ENCODE results near the gene DFFB.
A peak's percentile ranks its signal among the peaks of the same experiment; 100 is the strongest.

Gene DFFB

DNA sequence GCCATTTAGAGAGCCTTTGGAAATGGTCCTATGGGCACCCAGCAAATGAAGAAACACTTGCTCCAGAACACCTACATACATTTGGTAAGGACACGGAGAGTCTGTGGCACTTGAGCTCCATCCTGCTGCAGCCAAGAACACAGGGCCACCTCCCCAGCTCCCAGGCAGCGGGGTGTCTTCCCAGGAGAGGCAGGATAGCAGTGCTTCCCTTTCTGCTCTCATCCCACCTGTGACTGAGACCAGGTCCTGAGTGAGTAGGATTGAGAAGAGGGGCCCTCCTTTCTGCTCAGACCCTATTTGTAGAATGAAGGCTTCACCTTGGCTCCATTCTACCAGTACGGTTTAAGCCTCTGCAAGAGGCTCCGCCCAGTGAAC is 38.7 kb downstream of the DFFB start:
- DNase-seq (ENCODE audit: low read depth, low spot score), result no peak

DNA sequence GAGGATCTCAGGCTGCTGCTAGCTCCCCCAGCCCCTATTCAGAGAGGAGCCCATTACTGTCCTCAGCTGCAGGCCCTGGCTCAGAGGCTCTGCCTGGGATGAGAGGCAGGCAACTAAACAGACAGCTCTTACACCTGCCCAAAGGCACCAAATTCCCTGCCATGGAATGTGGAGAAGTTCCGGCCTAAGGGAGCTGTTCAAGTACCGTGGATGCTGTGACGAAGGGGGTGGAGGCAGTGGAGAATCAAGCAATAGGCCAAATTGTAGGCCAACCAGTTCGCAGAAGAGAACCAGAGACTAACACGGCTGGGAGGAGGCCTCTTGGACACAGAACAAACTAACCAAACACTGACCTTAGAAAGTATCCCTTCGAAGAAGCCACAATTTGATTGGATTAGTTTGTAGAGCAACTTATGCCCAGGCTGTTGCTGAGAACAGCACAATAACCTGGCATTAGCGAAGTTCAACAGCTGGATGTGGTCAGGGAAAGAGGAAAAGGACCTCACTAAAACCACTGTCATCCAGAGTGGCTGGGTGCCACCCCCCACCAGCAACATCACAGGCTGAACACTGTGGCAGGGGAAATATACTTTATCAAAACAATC is 39.2 kb downstream of the DFFB start:
- no peak for DNase-seq (ENCODE audit: low read depth, low spot score)

DNA sequence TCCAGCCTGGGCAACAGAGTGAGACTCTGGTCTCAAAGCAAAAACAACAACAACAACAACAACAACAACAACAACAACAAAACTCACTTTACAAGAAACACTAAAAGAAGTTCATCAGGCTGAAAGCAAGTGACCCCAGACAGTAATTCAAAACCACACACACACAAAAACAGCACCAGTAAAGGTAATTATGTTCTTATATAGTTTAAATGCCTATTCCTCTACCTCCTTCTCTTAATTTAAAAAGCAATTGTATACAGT is 41.1 kb downstream of the DFFB start:
- no peak for DNase-seq (ENCODE audit: low read depth, low spot score)

GRCh38 chr1:3898994-3899753 is 41.9 kb downstream of the DFFB start:
- no peak for DNase-seq (ENCODE audit: low read depth, low spot score)

- DNase-seq (ENCODE audit: low read depth, low spot score), result no peak
Measured at GRCh38 chr1:3899754-3900149, 42.5 kb downstream of the DFFB start.

DNA sequence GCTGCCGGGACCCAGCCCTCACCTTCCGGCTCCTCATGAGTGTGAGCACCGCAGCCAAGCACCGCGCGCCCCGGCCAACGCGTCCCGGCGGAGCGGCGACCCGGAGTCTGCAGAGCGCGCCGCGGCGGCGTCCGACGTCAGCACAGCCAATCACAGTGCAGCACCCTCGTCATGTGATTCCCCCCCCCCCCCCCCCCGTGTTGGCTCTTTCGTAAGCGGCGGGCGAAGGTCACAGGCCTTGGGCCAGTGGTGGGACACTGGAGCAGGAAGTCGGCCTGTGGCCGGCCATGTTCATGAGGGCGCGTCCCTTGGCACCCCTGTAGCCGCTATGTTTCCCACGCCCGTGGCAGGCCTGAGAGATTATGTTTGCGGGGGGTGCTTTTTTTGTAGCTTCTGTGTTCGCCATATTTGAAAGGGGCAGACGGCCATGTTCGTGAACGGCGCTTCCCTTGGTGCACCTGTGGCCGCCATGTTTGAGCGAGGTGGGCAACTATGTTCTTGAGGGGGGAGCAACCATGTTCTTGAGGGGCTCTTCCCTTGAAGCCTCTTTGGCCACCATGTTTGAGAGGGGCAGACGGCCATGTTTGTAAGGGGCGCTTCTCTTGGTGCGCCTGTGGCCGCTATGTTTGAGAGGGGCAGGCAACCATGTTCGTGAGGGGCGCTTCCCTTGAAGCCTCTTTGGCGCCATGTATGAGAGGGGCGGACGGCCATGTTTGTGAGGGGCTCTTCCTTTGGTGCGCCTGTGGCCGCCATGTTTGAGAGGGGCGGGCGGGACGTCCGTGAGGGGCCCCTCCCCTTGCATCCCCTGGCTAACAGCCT is 43.1 kb downstream of the DFFB start, which contains the start of gene C1orf174:
Gene C1orf174, minus strand, starts transcription at position 123 of the 819 bp plus-strand sequence. Its CDS starts 86 bp downstream, at position 37.
- peak; percentile 86 for DNase-seq (ENCODE audit: low read depth, low spot score)

- DNase-seq (ENCODE audit: low read depth, low spot score), result peak; percentile 64
Measured at GRCh38 chr1:3900969-3901529, 43.8 kb downstream of the DFFB start.

DNA sequence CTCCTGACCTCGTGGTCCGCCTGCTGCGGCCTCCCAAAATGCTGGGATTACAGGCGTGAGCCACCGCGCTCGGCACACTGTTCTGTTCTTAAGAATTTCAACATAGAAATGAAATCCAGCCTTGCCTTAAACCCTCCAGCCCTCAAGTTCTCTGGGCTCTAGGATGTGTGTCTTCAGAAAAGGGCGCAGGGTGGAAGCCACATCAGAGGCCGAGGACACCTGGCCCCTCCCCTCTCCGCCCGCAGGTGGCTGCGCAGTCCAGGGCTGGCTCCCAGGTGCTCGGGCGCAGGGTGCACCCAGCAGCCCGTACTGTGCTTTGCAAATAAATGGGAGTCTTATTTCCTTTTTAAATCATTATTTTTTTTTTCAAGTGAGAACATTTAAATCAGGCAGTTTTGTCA is 44.8 kb downstream of the DFFB start:
- DNase-seq (ENCODE audit: low read depth, low spot score), result no peak

DNA sequence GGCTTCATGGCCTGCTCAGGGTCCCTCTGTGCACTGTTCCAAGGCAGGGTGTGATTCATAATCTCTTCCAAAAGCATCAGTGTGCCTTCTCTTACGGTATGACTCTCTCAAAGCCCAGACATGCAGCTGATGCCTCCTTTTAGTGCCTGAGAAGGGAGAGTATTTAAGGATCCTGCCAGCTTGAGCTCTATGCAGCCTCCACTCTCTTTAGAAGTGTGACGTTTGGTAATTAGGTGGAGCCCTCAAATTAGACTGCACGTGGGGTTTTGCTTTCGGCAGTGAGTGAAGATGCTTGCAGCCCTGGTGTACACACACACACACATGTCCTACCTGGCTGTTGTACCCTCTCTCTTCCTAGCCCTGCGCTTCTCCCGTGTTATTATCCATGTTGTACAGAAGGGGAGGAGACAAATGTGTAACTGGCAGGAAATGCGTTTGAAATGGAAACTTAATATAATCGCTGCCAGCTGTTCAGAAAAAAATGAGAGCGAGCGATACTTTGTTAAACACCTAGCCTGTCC is 45.4 kb downstream of the DFFB start:
- DNase-seq (ENCODE audit: low read depth, low spot score), result no peak

DNA sequence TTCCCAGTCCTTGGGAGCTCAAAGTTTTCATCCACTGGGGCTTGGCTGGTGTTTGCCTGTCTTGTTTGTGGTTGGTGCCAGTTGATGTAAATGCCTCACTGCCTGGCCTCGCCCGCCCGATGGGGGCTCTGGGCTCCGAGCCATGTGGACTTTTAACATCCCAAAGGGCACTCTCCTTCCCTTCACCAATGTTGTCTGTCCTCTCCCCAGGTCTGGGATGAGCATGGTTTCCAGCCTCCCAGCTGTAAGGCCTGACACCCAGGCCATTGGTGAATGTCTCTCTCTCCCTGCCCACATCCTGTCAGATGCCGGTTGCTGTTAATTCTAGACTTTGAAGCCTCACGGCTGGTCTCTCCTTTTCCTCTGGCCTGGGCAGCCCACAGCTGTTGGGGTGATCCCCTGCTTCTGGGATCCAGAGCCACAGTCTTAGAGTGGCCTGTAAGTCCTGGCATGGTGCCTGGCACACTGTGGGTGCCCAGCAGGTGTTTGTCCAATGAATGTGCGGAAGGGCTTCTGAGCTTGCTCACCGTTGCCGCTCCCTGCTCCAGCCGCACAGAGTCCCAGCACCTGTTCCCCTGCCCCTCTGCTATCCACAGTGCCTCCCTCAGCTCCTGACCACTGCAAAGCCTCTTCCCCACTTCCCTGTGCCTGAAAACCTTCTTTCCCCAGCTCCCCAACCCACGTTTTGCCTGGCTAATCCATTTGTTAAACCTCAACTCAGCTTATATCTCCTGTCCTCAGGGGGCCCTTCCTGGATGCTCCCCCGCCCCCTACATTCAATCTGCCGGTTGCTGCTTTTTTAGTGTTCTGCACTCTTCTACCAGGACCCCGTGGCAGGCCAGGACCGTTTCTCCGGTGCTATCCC is 46.1 kb downstream of the DFFB start:
- DNase-seq (ENCODE audit: low read depth, low spot score), result no peak

- no peak for DNase-seq (ENCODE audit: low read depth, low spot score)
Measured at GRCh38 chr1:3904006-3904842, 46.9 kb downstream of the DFFB start.

- DNase-seq (ENCODE audit: low read depth, low spot score), result no peak
Measured at GRCh38 chr1:3904843-3905185, 47.5 kb downstream of the DFFB start.

- DNase-seq (ENCODE audit: low read depth, low spot score), result no peak
Measured at GRCh38 chr1:3905266-3905952, 48.1 kb downstream of the DFFB start.

DNA sequence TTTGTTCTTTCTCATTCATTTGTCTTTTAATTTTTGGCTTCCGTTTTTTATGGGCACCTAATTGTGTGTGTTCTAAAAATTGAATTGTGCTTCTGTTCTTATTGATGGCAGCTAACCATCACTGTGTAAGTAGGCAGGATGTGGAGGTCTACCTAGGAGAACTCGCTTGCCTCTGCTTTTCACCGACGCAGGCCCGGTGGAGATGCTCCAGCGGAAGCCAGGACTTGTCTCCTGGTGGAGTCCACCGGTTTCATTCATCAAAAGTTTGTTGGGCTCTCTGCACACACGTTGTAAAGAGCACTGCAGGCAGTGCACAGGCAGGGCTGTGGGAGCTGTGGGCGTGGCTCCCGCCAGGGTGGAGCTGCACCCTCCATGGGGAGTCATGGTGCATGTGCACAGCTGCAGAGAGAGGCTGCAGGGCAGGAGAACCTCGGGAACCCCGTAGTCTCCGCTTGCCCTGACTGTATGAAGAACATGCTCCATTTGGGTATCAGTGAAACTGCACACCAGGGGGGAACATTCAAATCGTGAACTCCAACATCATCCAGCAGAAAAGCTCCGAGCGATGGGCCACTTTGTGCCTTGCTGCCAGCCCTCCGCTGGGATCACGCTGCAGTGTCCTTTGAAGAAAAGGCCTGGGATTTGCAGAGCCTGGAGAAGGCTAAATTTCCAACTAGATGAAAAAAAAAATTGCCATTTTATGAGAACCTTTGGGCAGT is 48.8 kb downstream of the DFFB start:
- DNase-seq (ENCODE audit: low read depth, low spot score), result no peak

DNA sequence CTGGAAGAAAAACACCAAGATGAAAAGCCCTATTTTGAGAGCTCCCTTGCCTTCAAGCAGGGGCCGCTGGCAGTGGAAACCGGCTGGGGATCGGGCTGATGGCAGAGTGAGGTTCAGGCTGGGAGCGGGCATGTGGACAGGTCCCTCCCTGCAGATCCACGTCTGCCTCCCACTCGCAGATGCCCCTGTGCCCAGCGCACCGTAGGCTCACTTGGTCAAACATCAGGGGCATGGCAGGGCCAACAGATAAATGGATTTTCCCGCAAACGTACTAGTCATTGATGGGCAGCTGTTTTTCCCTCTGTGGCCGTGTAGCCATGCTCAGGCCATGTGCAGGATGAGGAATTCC is 49.4 kb downstream of the DFFB start:
- DNase-seq (ENCODE audit: low read depth, low spot score), result no peak

GRCh38 chr1:3907031-3907534 is 49.8 kb downstream of the DFFB start:
- no peak for DNase-seq (ENCODE audit: low read depth, low spot score)

DNA sequence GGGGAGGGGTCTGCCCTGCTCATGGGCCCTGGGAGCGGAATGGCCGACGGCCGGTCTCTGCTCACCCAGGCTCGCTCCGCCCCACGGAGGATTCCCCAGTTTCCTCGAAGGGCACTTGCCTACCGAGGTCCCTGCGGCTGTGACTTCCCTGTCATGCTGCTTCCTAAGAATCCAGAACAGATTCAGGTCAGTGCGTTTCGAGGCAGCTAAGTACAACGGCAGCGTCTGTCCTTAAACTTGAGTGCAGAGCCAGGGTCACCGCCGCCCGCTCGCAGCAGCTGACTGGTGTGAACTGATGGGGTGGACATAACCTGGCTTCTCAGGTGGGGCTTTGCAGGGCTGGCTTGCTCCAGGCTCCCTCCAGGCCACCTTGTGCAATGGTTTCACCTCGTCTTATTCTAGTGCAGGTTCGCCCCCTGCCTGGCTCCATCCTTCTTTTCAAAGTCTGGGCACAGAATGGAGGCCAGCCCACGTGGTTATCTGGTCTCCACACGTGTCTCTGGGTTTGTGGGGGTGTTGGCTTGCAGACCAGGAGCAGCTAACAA is 50.4 kb downstream of the DFFB start:
- no peak for DNase-seq (ENCODE audit: low read depth, low spot score)

- DNase-seq (ENCODE audit: low read depth, low spot score), result no peak
Measured at GRCh38 chr1:3908886-3909517, 51.7 kb downstream of the DFFB start.

Measured in activated naive CD8-positive, alpha-beta T cell treated with anti-CD3 and anti-CD28 coated beads, Interleukin-2, amount 50 U/mL, for 16 hours (primary cell).